ENCODE data around the gene SPATA45. TPM values are rescaled to one million over a fixed set of nuclear protein-coding genes. Genes with fewer than 3 reads are reported as not detected.
A peak's percentile ranks its signal among the peaks of the same experiment; 100 is the strongest.

SPATA45 gene
- total and polyA plus RNA-seq, 2 of the 13 experiments (the other 11 are each of a cell fraction or from before 2014, with no cell fraction given) = 0.17 to 0.64 TPM

DNA sequence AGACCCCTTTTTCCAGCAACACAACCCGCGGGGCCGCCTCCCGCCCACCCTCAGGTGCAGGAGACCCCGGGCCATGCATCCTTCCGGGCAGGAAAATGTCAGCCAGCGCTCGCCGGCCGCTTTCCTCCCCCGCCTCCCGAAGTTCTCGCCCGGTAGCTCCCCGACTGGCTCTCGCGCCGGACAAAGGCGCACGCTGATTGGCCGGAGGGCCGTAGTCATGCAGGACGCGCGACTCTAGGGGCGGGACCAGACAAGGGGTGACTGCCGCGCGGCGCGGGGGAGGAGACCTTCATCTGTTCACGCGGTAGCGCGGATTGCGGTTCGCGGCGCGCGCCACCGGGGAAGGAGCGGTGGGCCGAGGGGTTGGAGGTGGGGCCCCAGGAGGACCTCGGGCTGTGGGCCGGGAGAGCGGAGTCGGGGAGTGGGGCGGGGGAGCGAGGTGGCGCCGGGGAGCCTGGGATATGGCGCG lies 10.6 kb upstream of the SPATA45 start, which contains the start of gene FLVCR1 (continued):
- TF ChIP-seq ZNF713 (CRISPR knock-in tag; IDR thresholded peaks at IDR 0.05) (0 out of 2 replicates have a peak, but pooled peaks have one; percentile 32), PLSCR1 (CRISPR knock-in tag; IDR thresholded peaks at IDR 0.05; ENCODE audit: borderline replicate concordance) (no peak), ZNF761 (CRISPR knock-in tag; conservative IDR thresholded peaks at IDR 0.05) (peak; percentile 63; the same call in 1 of the 2 replicates), ZNF44 (CRISPR knock-in tag; IDR thresholded peaks at IDR 0.05) (0 out of 2 replicates have a peak, but pooled peaks have one; percentile 24), CEBPB (IDR thresholded peaks at IDR 0.05; ENCODE audit: borderline replicate concordance, low read depth, low read length) (no peak), SMAD3 (CRISPR knock-in tag; IDR thresholded peaks at IDR 0.05) (no peak), ZNF235 (CRISPR knock-in tag; IDR thresholded peaks at IDR 0.05; ENCODE audit: borderline replicate concordance) (no peak), SRSF4 (IDR thresholded peaks at IDR 0.05; ENCODE audit: low read depth, low read length, poor library complexity, severe bottlenecking) (no peak), RAD51 (IDR thresholded peaks at IDR 0.05; ENCODE audit: borderline replicate concordance) (no peak), ZNF367 (CRISPR knock-in tag; IDR thresholded peaks at IDR 0.05; ENCODE audit: borderline replicate concordance) (no peak)
- TF ChIP-seq, protein P1, sequence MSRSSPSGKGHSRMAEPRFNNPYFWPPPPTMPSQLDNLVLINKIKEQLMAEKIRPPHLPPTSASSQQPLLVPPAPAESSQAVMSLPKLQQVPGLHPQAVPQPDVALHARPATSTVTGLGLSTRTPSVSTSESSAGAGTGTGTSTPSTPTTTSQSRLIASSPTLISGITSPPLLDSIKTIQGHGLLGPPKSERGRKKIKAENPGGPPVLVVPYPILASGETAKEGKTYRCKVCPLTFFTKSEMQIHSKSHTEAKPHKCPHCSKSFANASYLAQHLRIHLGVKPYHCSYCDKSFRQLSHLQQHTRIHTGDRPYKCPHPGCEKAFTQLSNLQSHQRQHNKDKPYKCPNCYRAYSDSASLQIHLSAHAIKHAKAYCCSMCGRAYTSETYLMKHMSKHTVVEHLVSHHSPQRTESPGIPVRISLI (CRISPR knock-in tag; IDR thresholded peaks at IDR 0.05; ENCODE audit: borderline replicate concordance) = no peak
- TF ChIP-seq, protein P2, sequence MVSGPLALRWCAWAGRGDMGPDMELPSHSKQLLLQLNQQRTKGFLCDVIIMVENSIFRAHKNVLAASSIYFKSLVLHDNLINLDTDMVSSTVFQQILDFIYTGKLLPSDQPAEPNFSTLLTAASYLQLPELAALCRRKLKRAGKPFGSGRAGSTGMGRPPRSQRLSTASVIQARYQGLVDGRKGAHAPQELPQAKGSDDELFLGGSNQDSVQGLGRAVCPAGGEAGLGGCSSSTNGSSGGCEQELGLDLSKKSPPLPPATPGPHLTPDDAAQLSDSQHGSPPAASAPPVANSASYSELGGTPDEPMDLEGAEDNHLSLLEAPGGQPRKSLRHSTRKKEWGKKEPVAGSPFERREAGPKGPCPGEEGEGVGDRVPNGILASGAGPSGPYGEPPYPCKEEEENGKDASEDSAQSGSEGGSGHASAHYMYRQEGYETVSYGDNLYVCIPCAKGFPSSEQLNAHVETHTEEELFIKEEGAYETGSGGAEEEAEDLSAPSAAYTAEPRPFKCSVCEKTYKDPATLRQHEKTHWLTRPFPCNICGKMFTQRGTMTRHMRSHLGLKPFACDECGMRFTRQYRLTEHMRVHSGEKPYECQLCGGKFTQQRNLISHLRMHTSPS (CRISPR knock-in tag; IDR thresholded peaks at IDR 0.05; ENCODE audit: low read depth) = no peak
- TF ChIP-seq, protein P3, sequence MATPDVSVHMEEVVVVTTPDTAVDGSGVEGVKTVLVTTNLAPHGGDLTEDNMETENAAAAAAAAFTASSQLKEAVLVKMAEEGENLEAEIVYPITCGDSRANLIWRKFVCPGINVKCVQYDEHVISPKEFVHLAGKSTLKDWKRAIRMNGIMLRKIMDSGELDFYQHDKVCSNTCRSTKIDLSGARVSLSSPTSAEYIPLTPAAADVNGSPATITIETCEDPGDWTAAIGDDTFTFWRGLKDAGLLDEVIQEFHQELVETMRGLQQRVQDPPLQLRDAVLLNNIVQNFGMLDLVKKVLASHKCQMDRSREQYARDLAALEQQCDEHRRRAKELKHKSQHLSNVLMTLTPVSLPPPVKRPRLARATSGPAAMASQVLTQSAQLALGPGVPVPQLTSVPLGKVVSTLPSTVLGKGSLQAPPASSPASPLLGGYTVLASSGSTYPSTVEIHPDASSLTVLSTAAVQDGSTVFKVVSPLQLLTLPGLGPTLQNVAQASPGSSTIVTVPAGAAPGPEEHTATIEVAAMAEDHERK (CRISPR knock-in tag; IDR thresholded peaks at IDR 0.05; ENCODE audit: low read depth) = no peak
- TF ChIP-seq, protein P4, sequence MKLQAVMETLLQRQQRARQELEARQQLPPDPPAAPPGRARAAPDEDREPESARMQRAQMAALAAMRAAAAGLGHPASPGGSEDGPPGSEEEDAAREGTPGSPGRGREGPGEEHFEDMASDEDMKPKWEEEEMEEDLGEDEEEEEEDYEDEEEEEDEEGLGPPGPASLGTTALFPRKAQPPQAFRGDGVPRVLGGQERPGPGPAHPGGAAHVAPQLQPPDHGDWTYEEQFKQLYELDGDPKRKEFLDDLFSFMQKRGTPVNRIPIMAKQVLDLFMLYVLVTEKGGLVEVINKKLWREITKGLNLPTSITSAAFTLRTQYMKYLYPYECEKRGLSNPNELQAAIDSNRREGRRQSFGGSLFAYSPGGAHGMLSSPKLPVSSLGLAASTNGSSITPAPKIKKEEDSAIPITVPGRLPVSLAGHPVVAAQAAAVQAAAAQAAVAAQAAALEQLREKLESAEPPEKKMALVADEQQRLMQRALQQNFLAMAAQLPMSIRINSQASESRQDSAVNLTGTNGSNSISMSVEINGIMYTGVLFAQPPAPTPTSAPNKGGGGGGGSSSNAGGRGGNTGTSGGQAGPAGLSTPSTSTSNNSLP (IDR thresholded peaks at IDR 0.05; ENCODE audit: low read depth, low read length) = no peak
- TF ChIP-seq, protein P5, sequence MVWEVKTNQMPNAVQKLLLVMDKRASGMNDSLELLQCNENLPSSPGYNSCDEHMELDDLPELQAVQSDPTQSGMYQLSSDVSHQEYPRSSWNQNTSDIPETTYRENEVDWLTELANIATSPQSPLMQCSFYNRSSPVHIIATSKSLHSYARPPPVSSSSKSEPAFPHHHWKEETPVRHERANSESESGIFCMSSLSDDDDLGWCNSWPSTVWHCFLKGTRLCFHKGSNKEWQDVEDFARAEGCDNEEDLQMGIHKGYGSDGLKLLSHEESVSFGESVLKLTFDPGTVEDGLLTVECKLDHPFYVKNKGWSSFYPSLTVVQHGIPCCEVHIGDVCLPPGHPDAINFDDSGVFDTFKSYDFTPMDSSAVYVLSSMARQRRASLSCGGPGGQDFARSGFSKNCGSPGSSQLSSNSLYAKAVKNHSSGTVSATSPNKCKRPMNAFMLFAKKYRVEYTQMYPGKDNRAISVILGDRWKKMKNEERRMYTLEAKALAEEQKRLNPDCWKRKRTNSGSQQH (CRISPR knock-in tag; IDR thresholded peaks at IDR 0.05; ENCODE audit: low read depth) = no peak; the same call in none of the 2 replicates
- TF ChIP-seq, protein P6, sequence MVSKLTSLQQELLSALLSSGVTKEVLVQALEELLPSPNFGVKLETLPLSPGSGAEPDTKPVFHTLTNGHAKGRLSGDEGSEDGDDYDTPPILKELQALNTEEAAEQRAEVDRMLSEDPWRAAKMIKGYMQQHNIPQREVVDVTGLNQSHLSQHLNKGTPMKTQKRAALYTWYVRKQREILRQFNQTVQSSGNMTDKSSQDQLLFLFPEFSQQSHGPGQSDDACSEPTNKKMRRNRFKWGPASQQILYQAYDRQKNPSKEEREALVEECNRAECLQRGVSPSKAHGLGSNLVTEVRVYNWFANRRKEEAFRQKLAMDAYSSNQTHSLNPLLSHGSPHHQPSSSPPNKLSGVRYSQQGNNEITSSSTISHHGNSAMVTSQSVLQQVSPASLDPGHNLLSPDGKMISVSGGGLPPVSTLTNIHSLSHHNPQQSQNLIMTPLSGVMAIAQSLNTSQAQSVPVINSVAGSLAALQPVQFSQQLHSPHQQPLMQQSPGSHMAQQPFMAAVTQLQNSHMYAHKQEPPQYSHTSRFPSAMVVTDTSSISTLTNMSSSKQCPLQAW (CRISPR knock-in tag; IDR thresholded peaks at IDR 0.05) = peak; percentile 54; the same call in 1 of the 2 replicates

All from HepG2 (cell line).